Adrenal gland (tissue), 12 donors: ENCODE data around the gene OAS1. TPM values are rescaled to one million over a fixed set of nuclear protein-coding genes. Genes with fewer than 3 reads are reported as not detected.
A peak's percentile ranks its signal among the peaks of the same experiment; 100 is the strongest.
"Not testable (repeated sequence)": the region's sequence is repeated elsewhere in the genome, so short reads cannot be mapped to it uniquely, and the experiment has no call there.

Experiments
- DNase-seq, 7 donors: peaks; one replicate each; pipeline ENCODE4 v3.0.0-alpha.2; 2019 to 2020
- H3K27ac ChIP-seq, 5 donors: fragments of 200-600 bp; sonication (generic) in 4 of 5; 1 replicate in 3 of 5; 2 replicates in 2 of 5; pipeline versions ENCODE4 v1.5.1 to v1.8.0; 2016 to 2020; ENCODE audit warnings: mild to moderate bottlenecking in 1 of 5
- H3K27me3 ChIP-seq: fragments of 200-600 bp; 2 replicates; pipeline ENCODE4 v1.8.0; 2021
- H3K36me3 ChIP-seq, 2 donors: fragments of 200-600 bp; replicated peaks in 1 of 2; 1 replicate in 1 of 2; 2 replicates in 1 of 2; pipeline versions ENCODE4 v1.5.1 to v1.8.0; 2018 to 2022
- H3K4me1 ChIP-seq, 2 donors: fragments of 200-600 bp; replicated peaks in 1 of 2; 1 replicate in 1 of 2; 2 replicates in 1 of 2; pipeline versions ENCODE4 v1.5.1 to v1.8.0; 2018 to 2021
- H3K4me3 ChIP-seq, 4 donors: fragments of 200-600 bp; sonication (generic) in 3 of 4; one replicate each; pipeline ENCODE4 v1.5.1; 2016 to 2018
- H3K9me3 ChIP-seq, 3 donors: fragments of 200-600 bp; sonication (generic) in 1 of 3; replicated peaks in 1 of 3; 1 replicate in 2 of 3; 2 replicates in 1 of 3; pipeline versions ENCODE4 v1.5.1 to v1.8.0; 2016 to 2021
- POLR2A ChIP-seq, 2 donors: fragments of 450-650 bp; IDR thresholded peaks; one replicate each; pipeline ENCODE4 v1.6.1; 2017; ENCODE audit warnings: antibody characterized with exemption in 2 of 2, mild to moderate bottlenecking in 2 of 2, moderate library complexity in 1 of 2
- WGBS, 4 donors: extraction: QIAGEN DNeasy Blood & Tissue Kit in 2 of 4; methylation state at CpG; one replicate each; pipeline versions ENCODE4 v1.1.5 to v1.1.7; 2013 to 2017; 5-methylcytosine and 5-hydroxymethylcytosine counted together
- intact Hi-C, 2 donors: fragments of 100-400 bp; cut with DNase I; formaldehyde crosslinking; loops; one replicate each; pipeline versions ENCODE4 v1.14.1 to v1.15.0; 2022 to 2023
- polyA plus RNA-seq, 3 donors: library from polyadenylated mRNA; stranded (reverse); fragments of 200-250 nt in 2 of 3; fragments of 350-450 nt in 1 of 3; fragmentation: Illumina TruSeq in 1 of 3; extraction: RNeasy Lipid Tissue Mini Kit (QIAGEN cat#74804) in 1 of 3; gene quantifications; one replicate each; pipeline ENCODE4 v1.2.3, GENCODE V29; 2013 to 2014
- total RNA-seq, 9 donors: library from RNA; depleted of rRNA in 4 of 9; stranded (reverse); fragments of >200 nt in 4 of 9; fragments of 120-200 nt in 1 of 9; fragmentation: NEBNext Ultra II Directional in 1 of 9; extraction: Animal tissue kit (Norgen Biotek cat#: 25700) in 1 of 9; gene quantifications; one replicate each; pipeline versions ENCODE4 v1.1.0 to v1.2.4, GENCODE V29; 2013 to 2023
- TF ChIP-seq, protein P1 (sequence below), 6 experiments: fragments of 450-650 bp in 4 of 6; fragments of 200-600 bp in 2 of 6; sonication (generic) in 1 of 6; IDR thresholded peaks; 1 replicate in 5 of 6; 2 replicates in 1 of 6; pipeline versions ENCODE4 v1.5.1 to v1.8.0; 2016 to 2021; ENCODE audit warnings: antibody characterized with exemption in 6 of 6, mild to moderate bottlenecking in 2 of 6, moderate library complexity in 1 of 6
- donor health status: healthy with polysubstance abuse.
- donor health status: Bipolar disorder and iron deficiency.
- donor health status: DM: yes; HTN: yes; CAD: no.
- donor health status: DM: no; HTN: no; CAD: no.
- donor health status: DM: no; HTN: no; CAD: no.
- donor health status: DM: yes; HTN: yes; CAD: no.

OAS1 gene
- total and polyA plus RNA-seq, 12 donors: 9.1 to 32.0 (median 18.3) TPM

DNA sequence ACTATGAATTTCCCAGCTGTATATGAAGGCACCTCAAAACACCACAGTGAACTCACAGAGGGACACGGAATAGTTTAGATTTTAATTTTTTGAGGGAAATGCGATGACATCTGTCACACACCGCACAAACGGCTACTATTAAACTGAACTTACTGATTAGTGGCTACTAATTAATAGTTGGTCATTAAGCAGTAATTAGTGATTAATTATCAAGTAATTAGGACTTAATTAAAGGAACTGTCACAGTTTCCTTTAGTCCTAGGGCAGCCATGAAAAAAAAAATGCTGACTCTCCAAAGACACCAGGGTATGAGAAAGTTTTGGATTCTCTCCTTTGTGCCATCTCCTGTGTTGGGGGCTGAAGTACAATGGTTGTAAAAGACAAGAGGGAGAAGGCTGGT is 2.9 kb downstream of the OAS1 start:
- no peaks in the 10 kb centered on the region for H3K27me3 ChIP-seq
- intact Hi-C loops: no loop called here
- TF ChIP-seq, protein P1, sequence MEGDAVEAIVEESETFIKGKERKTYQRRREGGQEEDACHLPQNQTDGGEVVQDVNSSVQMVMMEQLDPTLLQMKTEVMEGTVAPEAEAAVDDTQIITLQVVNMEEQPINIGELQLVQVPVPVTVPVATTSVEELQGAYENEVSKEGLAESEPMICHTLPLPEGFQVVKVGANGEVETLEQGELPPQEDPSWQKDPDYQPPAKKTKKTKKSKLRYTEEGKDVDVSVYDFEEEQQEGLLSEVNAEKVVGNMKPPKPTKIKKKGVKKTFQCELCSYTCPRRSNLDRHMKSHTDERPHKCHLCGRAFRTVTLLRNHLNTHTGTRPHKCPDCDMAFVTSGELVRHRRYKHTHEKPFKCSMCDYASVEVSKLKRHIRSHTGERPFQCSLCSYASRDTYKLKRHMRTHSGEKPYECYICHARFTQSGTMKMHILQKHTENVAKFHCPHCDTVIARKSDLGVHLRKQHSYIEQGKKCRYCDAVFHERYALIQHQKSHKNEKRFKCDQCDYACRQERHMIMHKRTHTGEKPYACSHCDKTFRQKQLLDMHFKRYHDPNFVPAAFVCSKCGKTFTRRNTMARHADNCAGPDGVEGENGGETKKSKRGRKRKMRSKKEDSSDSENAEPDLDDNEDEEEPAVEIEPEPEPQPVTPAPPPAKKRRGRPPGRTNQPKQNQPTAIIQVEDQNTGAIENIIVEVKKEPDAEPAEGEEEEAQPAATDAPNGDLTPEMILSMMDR (IDR thresholded peaks at IDR 0.05): no peak
- TF ChIP-seq POLR2A (IDR thresholded peaks at IDR 0.05): no peak
- WGBS, 4 donors: 95 to 100% (median 98%) methylated on average over 4 of the region's 4 CpGs
- DNase-seq: no peak
- no peaks in the 10 kb centered on the region for H3K36me3 ChIP-seq
- peaks cover 0 to 16% (median 0%) of the 10 kb centered on the region in 3 donors for H3K9me3 ChIP-seq
- no peak overlapping the region for H3K27ac ChIP-seq
- no peak overlapping the region for H3K4me3 ChIP-seq
- H3K4me1 ChIP-seq: peaks cover 16 to 31% of the 10 kb centered on the region in 2 donors

DNA sequence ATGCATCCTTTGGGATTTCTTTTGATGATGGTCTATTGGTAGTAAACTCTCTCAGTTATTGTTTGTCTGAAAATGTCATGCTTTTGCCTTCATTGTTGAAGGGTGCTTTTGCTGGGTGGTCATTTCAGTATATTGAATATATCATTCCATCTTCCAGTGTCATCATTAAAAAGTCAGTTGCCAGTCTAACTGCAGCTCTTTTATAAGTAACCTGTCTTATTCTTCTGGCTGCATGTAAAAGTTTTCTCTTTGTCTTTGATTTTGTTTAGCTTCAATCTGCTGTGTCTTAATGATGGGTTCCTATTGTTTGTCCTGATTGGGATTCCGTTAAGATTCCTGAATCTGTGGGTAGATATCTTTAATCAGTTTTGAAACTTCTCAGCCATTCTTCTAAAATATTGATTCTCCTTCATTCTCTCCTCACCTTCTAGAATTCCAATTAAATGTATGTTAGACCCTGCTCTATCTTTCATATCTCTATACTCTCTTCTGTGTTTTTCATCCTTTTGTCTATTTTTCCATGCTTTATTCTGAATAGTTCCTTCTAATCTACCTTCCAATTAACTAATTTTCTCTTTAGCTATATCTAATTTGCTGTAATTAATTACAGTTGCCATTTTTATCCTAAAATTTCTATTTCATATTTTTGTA is 6.4 kb downstream of the OAS1 start:
- Histone ChIP-seq H3K27me3 (no peaks in the 10 kb centered on the region), H3K27ac (no peak overlapping the region), H3K4me1 (peaks cover 0 to 9% of the 10 kb centered on the region in 2 donors), H3K36me3 (peaks cover 0 to 8% of the 10 kb centered on the region in 2 donors), H3K9me3 (peaks cover 0 to 16% (median 0%) of the 10 kb centered on the region in 3 donors), H3K4me3 (no peak overlapping the region)
- 92 to 100% (median 96%) methylated on average over 1 of the region's 1 CpG for WGBS, 4 donors
- intact Hi-C loops: no loop called here
- DNase-seq: no peak
- TF ChIP-seq, protein P1 (IDR thresholded peaks at IDR 0.05): no peak
- no peak for TF ChIP-seq POLR2A (IDR thresholded peaks at IDR 0.05)

DNA sequence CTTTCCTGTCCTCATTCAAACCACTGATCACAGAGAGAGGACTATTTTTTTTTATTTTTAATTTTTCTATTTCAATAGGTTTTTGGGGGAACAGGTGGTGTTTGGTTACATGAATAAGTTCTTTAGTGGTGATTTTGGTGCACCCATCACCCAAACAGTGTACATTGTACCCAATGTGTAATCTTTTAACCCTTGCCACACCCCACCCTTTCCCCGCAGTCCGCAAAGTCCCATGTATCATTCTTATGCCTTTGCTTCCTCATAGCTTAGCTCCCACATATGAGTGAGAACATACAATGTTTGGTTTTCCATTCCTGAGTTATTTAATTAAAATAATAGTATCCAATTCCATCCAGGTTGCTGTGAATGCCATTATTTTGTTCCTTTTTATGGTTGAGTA is 7.1 kb downstream of the OAS1 start:
- H3K4me3 ChIP-seq, H3K27ac ChIP-seq, H3K4me1 ChIP-seq, intact Hi-C loops, H3K27me3 ChIP-seq: not testable (repeated sequence)
- Histone ChIP-seq H3K9me3 (peaks cover 0 to 16% (median 0%) of the 10 kb centered on the region in 3 donors), H3K36me3 (peaks cover 0 to 14% of the 10 kb centered on the region in 2 donors)
- WGBS, 4 donors: 95 to 100% (median 97%) methylated on average over 2 of the region's 2 CpGs
- DNase-seq: peak in 1 of 7 donors; percentile 24

DNA sequence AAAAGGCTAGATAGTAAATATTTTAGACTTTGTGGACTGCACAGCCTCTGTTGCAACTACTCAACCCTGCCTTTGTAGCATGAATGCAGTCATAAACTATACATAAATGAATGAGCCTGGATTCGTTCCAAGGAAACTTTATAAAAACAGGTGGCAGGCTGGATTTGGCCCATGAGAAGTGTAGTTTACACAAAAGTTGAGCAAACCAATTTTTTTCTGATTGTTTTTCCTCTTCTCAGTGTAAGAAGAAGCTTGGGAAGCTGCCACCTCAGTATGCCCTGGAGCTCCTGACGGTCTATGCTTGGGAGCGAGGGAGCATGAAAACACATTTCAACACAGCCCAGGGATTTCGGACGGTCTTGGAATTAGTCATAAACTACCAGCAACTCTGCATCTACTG is 9.5 kb downstream of the OAS1 start:
- WGBS, 4 donors: 78 to 88% (median 81%) methylated on average over 5 of the region's 5 CpGs
- peaks cover 0 to 19% of the 10 kb centered on the region in 2 donors for H3K36me3 ChIP-seq
- DNase-seq: peak in 1 of 7 donors; percentile 40
- H3K9me3 ChIP-seq: peaks cover 0 to 16% (median 0%) of the 10 kb centered on the region in 3 donors
- H3K4me3 ChIP-seq: no peak overlapping the region
- intact Hi-C loops: no loop called here
- no peak overlapping the region for H3K27ac ChIP-seq
- no peaks in the 10 kb centered on the region for H3K4me1 ChIP-seq
- no peaks in the 10 kb centered on the region for H3K27me3 ChIP-seq
- TF ChIP-seq, protein P1 (IDR thresholded peaks at IDR 0.05): no peak
- TF ChIP-seq POLR2A (IDR thresholded peaks at IDR 0.05): no peak

DNA sequence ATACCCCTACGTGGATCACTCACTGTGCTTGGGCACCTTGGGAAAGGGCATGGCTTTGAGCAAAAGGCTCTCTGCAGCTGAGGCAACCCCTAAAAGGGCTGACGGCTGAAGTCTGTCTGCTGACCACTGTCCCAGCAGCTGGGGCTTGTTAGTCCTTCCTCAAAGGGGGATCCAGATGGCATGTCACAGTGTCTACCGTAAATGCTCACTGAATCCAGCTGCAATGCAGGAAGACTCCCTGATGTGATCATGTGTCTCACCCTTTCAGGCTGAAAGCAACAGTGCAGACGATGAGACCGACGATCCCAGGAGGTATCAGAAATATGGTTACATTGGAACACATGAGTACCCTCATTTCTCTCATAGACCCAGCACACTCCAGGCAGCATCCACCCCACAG is 12.4 kb downstream of the OAS1 start:
- no peaks in the 10 kb centered on the region for H3K4me1 ChIP-seq
- no peak overlapping the region for H3K27ac ChIP-seq
- WGBS, 4 donors: 80 to 96% (median 92%) methylated on average over 4 to 6 of the region's 6 CpGs
- H3K27me3 ChIP-seq: no peaks in the 10 kb centered on the region
- DNase-seq: peak in 1 of 7 donors; percentile 31
- TF ChIP-seq, protein P1 (IDR thresholded peaks at IDR 0.05): no peak
- TF ChIP-seq POLR2A (IDR thresholded peaks at IDR 0.05): no peak
- intact Hi-C loops: no loop called here
- H3K36me3 ChIP-seq: peaks cover 0 to 19% of the 10 kb centered on the region in 2 donors
- no peak overlapping the region for H3K4me3 ChIP-seq
- H3K9me3 ChIP-seq: no peaks in the 10 kb centered on the region
